CD4-positive, alpha-beta T cell (primary cell): ENCODE data around the gene WDFY2. TPM values are rescaled to one million over a fixed set of nuclear protein-coding genes. Genes with fewer than 3 reads are reported as not detected.

ENCODE experiments used
- ATAC-seq: fragments of 200-7000 bp; cut with Tn5 transposase; one replicate; pipeline ENCODE4 v1.10.0; 2022; ENCODE audit warnings: mild to moderate bottlenecking; ENCODE audit not compliant: poor library complexity
- CTCF ChIA-PET: fragments of 350-600 bp; sonication (Branson Sonifier 250); formaldehyde crosslinking; loops from one replicate; lab custom pipeline; 2021; ENCODE audit warnings: antibody characterized with exemption, inconsistent platforms; lab: Charles Lee
- POLR2A ChIA-PET: fragments of 350-600 bp; sonication (Branson Sonifier 250); formaldehyde crosslinking; loops from one replicate; lab custom pipeline; 2021; ENCODE audit warnings: antibody characterized with exemption, inconsistent platforms; lab: Charles Lee
- DNase-seq, 14 experiments: peaks; one replicate each; pipeline ENCODE4 v3.0.0-alpha.2; 2013 to 2020; ENCODE audit warnings: mixed read lengths in 2 of 14
- H3K27ac ChIP-seq, 2 donors: one replicate each; pipeline versions ENCODE4 v1.5.1 to v1.7.0; 2013; ENCODE audit warnings: low read length in 2 of 2, low read depth in 1 of 2, mild to moderate bottlenecking in 1 of 2
- H3K27me3 ChIP-seq, 2 experiments: 1 replicate in 1 of 2; 2 replicates in 1 of 2; pipeline versions ENCODE4 v1.6.1 to v1.7.0; 2013; ENCODE audit warnings: low read length in 2 of 2, control low read depth in 1 of 2, mild to moderate bottlenecking in 1 of 2, moderate library complexity in 1 of 2; ENCODE audit not compliant: insufficient read depth in 2 of 2, control insufficient read depth in 1 of 2
- H3K36me3 ChIP-seq: one replicate; pipeline ENCODE4 v1.6.1; 2013; ENCODE audit warnings: low read length, control low read depth; ENCODE audit not compliant: insufficient read depth
- H3K4me1 ChIP-seq: one replicate; pipeline ENCODE4 v1.6.1; 2013; ENCODE audit warnings: low read length, control low read depth; ENCODE audit not compliant: insufficient read depth
- H3K4me3 ChIP-seq: one replicate; pipeline ENCODE4 v1.5.1; 2013; ENCODE audit warnings: mild to moderate bottlenecking, low read length, moderate library complexity
- H3K9me3 ChIP-seq, 2 experiments: 1 replicate in 1 of 2; 2 replicates in 1 of 2; pipeline versions ENCODE4 v1.6.1 to v1.7.0; 2013; ENCODE audit warnings: low read length in 2 of 2, mild to moderate bottlenecking in 2 of 2, control low read depth in 1 of 2, moderate library complexity in 1 of 2; ENCODE audit not compliant: control insufficient read depth in 1 of 2, insufficient read depth in 1 of 2
- H3K27ac Mint-ChIP-seq: one replicate; pipeline ENCODE4 v1.8.0; 2020; ENCODE audit warnings: mixed read lengths
- H3K27me3 Mint-ChIP-seq: one replicate; pipeline ENCODE4 v1.8.0; 2021; ENCODE audit warnings: mixed read lengths
- H3K36me3 Mint-ChIP-seq: one replicate; pipeline ENCODE4 v1.8.0; 2021; ENCODE audit warnings: low read depth, mixed read lengths
- H3K4me1 Mint-ChIP-seq: one replicate; pipeline ENCODE4 v1.8.0; 2021; ENCODE audit warnings: low read depth, mixed read lengths
- H3K4me3 Mint-ChIP-seq: one replicate; pipeline ENCODE4 v1.8.0; 2020; ENCODE audit warnings: mild to moderate bottlenecking, mixed read lengths
- H3K9me3 Mint-ChIP-seq: one replicate; pipeline ENCODE4 v1.8.0; 2020; ENCODE audit warnings: mixed read lengths
- intact Hi-C, 2 experiments: fragments of 100-400 bp; cut with DNase I in 1 of 2; cut with micrococcal nuclease in 1 of 2; formaldehyde crosslinking; loops; one replicate each; pipeline versions ENCODE4 v1.15.1 to v1.9.0; 2023 to 2025; cut with DNase I, micrococcal nuclease
- total RNA-seq, 174 experiments: library from RNA in 2 of 174; stranded (reverse) in 2 of 174; gene quantifications; one replicate each; pipeline ENCODE4 v1.2.3 and lab custom pipeline; 2021 to 2026
- TF ChIP-seq, protein P1 (sequence below): fragments of 200-600 bp; IDR thresholded peaks from one replicate; pipeline ENCODE4 v1.8.0; 2022; ENCODE audit warnings: antibody characterized with exemption, mild to moderate bottlenecking

Gene WDFY2
- total RNA-seq, 2 experiments from 2014 or later, result 21.4 to 21.9 TPM

DNA sequence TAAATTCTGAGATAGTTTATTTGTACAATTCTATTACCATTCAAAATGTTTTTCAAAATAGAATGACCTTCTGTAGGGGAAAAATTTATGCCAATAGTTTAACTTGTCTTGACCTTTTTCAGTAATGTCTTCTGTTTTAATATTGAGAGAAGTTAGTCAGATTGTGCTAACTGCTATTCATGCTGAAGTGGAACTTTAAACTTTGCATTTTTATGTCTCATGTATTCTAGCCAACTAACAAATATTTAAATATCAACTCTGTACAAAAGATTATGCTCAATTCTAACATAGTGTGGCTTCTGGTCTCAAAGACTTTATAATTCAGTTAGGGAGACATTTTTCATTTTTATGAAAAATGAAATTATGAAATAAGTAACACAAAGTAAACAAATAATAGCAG lies 94.2 kb downstream of the WDFY2 start:
- intact Hi-C loops, result no loop called here
- ChIA-PET POLR2A (no interaction called here), CTCF (no interaction called here)
- peaks cover 69% of the 10 kb centered on the region for H3K36me3 Mint-ChIP-seq
- peaks cover 12% of the 10 kb centered on the region for H3K36me3 ChIP-seq
- no peaks in the 10 kb centered on the region for H3K9me3 Mint-ChIP-seq
- H3K27me3 Mint-ChIP-seq, result no peaks in the 10 kb centered on the region
- H3K27ac Mint-ChIP-seq, result no peak overlapping the region
- DNase-seq (no peak), ATAC-seq (no peak)
- H3K27ac ChIP-seq, result no peak overlapping the region
- H3K4me1 ChIP-seq, result no peaks in the 10 kb centered on the region
- H3K4me3 Mint-ChIP-seq, result no peak overlapping the region
- no peaks in the 10 kb centered on the region for H3K27me3 ChIP-seq
- H3K4me1 Mint-ChIP-seq, result peaks cover 12% of the 10 kb centered on the region
- H3K9me3 ChIP-seq, result no peaks in the 10 kb centered on the region
- H3K4me3 ChIP-seq, result no peak overlapping the region
- TF ChIP-seq, protein P1, sequence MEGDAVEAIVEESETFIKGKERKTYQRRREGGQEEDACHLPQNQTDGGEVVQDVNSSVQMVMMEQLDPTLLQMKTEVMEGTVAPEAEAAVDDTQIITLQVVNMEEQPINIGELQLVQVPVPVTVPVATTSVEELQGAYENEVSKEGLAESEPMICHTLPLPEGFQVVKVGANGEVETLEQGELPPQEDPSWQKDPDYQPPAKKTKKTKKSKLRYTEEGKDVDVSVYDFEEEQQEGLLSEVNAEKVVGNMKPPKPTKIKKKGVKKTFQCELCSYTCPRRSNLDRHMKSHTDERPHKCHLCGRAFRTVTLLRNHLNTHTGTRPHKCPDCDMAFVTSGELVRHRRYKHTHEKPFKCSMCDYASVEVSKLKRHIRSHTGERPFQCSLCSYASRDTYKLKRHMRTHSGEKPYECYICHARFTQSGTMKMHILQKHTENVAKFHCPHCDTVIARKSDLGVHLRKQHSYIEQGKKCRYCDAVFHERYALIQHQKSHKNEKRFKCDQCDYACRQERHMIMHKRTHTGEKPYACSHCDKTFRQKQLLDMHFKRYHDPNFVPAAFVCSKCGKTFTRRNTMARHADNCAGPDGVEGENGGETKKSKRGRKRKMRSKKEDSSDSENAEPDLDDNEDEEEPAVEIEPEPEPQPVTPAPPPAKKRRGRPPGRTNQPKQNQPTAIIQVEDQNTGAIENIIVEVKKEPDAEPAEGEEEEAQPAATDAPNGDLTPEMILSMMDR, result no peak

DNA sequence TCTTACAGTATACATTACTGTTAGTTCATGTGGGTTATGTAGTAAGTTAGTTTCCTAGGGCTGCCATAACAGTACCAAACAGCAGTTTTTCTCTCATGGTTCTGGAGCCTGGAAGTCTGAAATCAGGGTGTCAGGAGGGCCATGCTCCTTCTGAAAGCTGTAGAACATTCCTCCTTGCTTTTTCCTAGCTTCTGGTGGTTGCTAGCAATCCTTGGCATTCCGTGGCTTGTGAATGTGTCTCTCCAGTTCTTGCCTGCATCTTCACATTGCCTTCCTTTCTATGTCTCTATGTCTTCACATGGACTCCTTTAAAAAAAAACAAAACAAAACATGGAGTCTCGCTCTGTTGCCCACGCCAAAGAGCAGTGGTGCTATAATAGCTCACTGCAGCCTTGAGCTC lies 95.4 kb downstream of the WDFY2 start:
- Histone ChIP-seq H3K9me3 (no peaks in the 10 kb centered on the region), H3K36me3 (peaks cover 12% of the 10 kb centered on the region), H3K27ac (no peak overlapping the region), H3K27me3 (no peaks in the 10 kb centered on the region), H3K4me1 (no peaks in the 10 kb centered on the region), H3K4me3 (no peak overlapping the region)
- Mint-ChIP-seq H3K4me1 (peaks cover 12% of the 10 kb centered on the region), H3K4me3 (no peak overlapping the region), H3K9me3 (no peaks in the 10 kb centered on the region), H3K36me3 (peaks cover 73% of the 10 kb centered on the region), H3K27me3 (no peaks in the 10 kb centered on the region), H3K27ac (no peak overlapping the region)
- DNase-seq, result no peak
- ATAC-seq, result no peak
- CTCF ChIA-PET, result no interaction called here
- TF ChIP-seq, protein P1, result no peak
- POLR2A ChIA-PET, result interaction anchor here (0.7 kb wide), 1 partner anchor 61 kb away, joined by 3 read pairs; no protein-coding TSS in a partner anchor
- intact Hi-C loops, result no loop called here

DNA sequence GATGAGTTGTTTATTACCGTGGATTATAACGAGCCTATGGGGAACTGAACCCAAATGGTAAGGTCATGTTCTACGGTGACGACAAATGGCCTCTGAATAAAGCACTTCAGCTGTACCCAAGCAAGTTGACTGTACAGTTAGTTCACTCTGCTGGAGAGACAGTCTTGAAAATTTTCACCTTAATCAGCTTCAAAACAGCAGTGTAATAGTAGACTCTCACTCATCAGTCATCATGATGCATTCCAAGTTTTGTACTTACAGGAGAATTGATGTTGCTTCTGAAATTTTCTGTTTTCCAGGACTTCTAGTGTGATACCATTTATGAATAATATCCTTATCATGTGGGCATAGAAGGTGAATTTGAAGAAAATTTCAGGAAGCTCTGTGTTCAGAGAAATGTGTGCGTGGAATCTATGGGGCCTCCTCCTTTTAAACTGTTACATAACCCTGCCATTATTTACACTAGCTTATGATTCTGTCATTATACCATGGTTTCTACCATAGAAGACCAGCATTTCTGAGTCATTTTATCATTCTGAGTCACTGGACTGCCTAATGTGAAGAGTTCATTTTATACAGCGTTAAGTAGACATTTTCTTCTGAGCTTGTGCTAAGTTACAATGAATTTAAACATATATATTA lies 96.9 kb downstream of the WDFY2 start:
- Histone ChIP-seq H3K27ac (no peak overlapping the region), H3K36me3 (peaks cover 9% of the 10 kb centered on the region), H3K9me3 (no peaks in the 10 kb centered on the region), H3K4me1 (no peaks in the 10 kb centered on the region), H3K4me3 (no peak overlapping the region), H3K27me3 (no peaks in the 10 kb centered on the region)
- Mint-ChIP-seq H3K9me3 (no peaks in the 10 kb centered on the region), H3K4me3 (no peak overlapping the region), H3K27ac (no peak overlapping the region), H3K36me3 (peaks cover 74% of the 10 kb centered on the region), H3K4me1 (peaks cover 19% of the 10 kb centered on the region), H3K27me3 (no peaks in the 10 kb centered on the region)
- TF ChIP-seq, protein P1, result no peak
- CTCF ChIA-PET, result interaction anchor here (0.9 kb wide), 1 partner anchor 49 kb away, joined by 3 read pairs; no protein-coding TSS in a partner anchor
- intact Hi-C loops, result no loop called here
- ATAC-seq (no peak), DNase-seq (no peak)
- POLR2A ChIA-PET, result no interaction called here
